Measurements from ENCODE around the gene BDH2.

- TF ChIP-seq CTCF (IDR thresholded peaks at IDR 0.05) (no peak), POLR2AphosphoS5 (IDR thresholded peaks at IDR 0.05) (no peak), POLR2A (IDR thresholded peaks at IDR 0.05) (no peak)
These were observed 22.8 kb downstream of the BDH2 start, which contains the start of gene SLC9B2 for GRCh38 chr4:103076747-103077347.

Measured in stomach (tissue), 4 donors.